Left ventricle myocardium inferior (tissue), 1 donor: Measurements from ENCODE around the gene ARRB1. TPM values are rescaled to one million over a fixed set of nuclear protein-coding genes. Genes with fewer than 3 reads are reported as not detected.
A peak's percentile ranks its signal among the peaks of the same experiment; 100 is the strongest.

Source experiments
- DNase-seq: peaks from one replicate; pipeline ENCODE4 v3.0.0-alpha.2; 2020
- H3K27ac ChIP-seq: fragments of 200-600 bp; replicated peaks from 2 replicates; pipeline ENCODE4 v1.8.0; 2021
- H3K27me3 ChIP-seq: fragments of 200-600 bp; 2 replicates; pipeline ENCODE4 v1.8.0; 2021; ENCODE audit warnings: low read depth
- H3K36me3 ChIP-seq: fragments of 200-600 bp; 2 replicates; pipeline ENCODE4 v1.8.0; 2021
- H3K4me1 ChIP-seq: fragments of 200-600 bp; 2 replicates; pipeline ENCODE4 v1.8.0; 2021
- H3K4me3 ChIP-seq: fragments of 200-600 bp; 2 replicates; pipeline ENCODE4 v1.8.0; 2021; ENCODE audit warnings: mild to moderate bottlenecking, moderate library complexity
- H3K9me3 ChIP-seq: fragments of 200-600 bp; replicated peaks from 2 replicates; pipeline ENCODE4 v1.8.0; 2021
- intact Hi-C: fragments of 100-400 bp; cut with micrococcal nuclease; formaldehyde crosslinking; loops from one replicate; pipeline ENCODE4 v1.11.0; 2022
- total RNA-seq: library from RNA; stranded (reverse); fragmentation: NEBNext Ultra II Directional; extraction: Animal tissue kit (Norgen Biotek cat#: 25700); gene quantifications from one replicate; pipeline ENCODE4 v1.2.1, GENCODE V29; 2021
- TF ChIP-seq, protein P1 (sequence below): fragments of 200-600 bp; IDR thresholded peaks from 2 replicates; pipeline ENCODE4 v1.8.0; 2021; ENCODE audit warnings: antibody characterized with exemption, mild to moderate bottlenecking, borderline replicate concordance
- donor health status: DM: no; HTN: yes; CAD: no; lungs with severe emphysema.

ARRB1 gene
- total RNA-seq, 1 donor from 2014 or later, result 25.9 TPM

- Histone ChIP-seq H3K4me1 (peaks cover 69% of the 10 kb centered on the region), H3K36me3 (no peaks in the 10 kb centered on the region), H3K27me3 (no peaks in the 10 kb centered on the region), H3K27ac (no peak overlapping the region), H3K4me3 (no peak overlapping the region), H3K9me3 (no peaks in the 10 kb centered on the region)
- DNase-seq, result no peak
- TF ChIP-seq, protein P1, sequence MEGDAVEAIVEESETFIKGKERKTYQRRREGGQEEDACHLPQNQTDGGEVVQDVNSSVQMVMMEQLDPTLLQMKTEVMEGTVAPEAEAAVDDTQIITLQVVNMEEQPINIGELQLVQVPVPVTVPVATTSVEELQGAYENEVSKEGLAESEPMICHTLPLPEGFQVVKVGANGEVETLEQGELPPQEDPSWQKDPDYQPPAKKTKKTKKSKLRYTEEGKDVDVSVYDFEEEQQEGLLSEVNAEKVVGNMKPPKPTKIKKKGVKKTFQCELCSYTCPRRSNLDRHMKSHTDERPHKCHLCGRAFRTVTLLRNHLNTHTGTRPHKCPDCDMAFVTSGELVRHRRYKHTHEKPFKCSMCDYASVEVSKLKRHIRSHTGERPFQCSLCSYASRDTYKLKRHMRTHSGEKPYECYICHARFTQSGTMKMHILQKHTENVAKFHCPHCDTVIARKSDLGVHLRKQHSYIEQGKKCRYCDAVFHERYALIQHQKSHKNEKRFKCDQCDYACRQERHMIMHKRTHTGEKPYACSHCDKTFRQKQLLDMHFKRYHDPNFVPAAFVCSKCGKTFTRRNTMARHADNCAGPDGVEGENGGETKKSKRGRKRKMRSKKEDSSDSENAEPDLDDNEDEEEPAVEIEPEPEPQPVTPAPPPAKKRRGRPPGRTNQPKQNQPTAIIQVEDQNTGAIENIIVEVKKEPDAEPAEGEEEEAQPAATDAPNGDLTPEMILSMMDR, result no peak
- intact Hi-C loops, result no loop called here
Observed at GRCh38 chr11:75303544-75304224, 47.8 kb downstream of the ARRB1 start.

DNA sequence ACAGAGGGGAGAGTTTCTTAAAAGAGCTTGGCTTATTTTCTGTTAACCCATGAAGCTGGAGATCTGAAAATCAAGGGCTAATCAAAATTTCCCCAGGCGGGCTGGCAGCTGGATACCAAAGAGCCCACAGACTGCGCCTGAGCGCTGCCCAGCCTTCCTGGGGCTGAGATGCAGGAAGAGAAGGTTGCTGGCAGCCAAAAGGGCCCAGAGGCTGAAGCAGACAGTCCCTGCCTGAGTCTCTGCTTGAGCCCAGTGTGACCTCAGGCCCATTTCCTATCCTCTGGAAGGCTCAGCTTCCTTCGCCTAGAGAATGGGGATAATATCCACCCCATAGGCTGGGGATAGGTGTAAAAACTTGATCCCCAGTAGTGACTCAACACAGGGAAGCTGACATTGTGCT lies 49.1 kb downstream of the ARRB1 start:
- intact Hi-C loops, result no loop called here
- Histone ChIP-seq H3K9me3 (no peaks in the 10 kb centered on the region), H3K36me3 (no peaks in the 10 kb centered on the region), H3K4me1 (peaks cover 59% of the 10 kb centered on the region), H3K27me3 (no peaks in the 10 kb centered on the region), H3K4me3 (no peak overlapping the region), H3K27ac (peak overlapping the region; percentile 76)
- TF ChIP-seq, protein P1, result no peak
- no peak for DNase-seq

- peaks cover 53% of the 10 kb centered on the region for H3K4me1 ChIP-seq
Observed at GRCh38 chr11:75301601-75302345, 49.7 kb downstream of the ARRB1 start.

GRCh38 chr11:75301131-75301530 lies 50.3 kb downstream of the ARRB1 start:
- H3K9me3 ChIP-seq, result no peaks in the 10 kb centered on the region
- no peak for DNase-seq
- H3K4me1 ChIP-seq, result peaks cover 48% of the 10 kb centered on the region
- H3K27me3 ChIP-seq, result no peaks in the 10 kb centered on the region
- TF ChIP-seq, protein P1, result no peak
- peak overlapping the region; percentile 5 for H3K4me3 ChIP-seq
- no peaks in the 10 kb centered on the region for H3K36me3 ChIP-seq
- peak overlapping the region; percentile 76 for H3K27ac ChIP-seq
- intact Hi-C loops, result no loop called here

More at GRCh38 chr11:75301601-75302345, 49.7 kb downstream of the ARRB1 start:
- no peaks in the 10 kb centered on the region for H3K36me3 ChIP-seq
- H3K27ac ChIP-seq, result peak overlapping the region; percentile 76
- peak; percentile 39 for DNase-seq
- H3K9me3 ChIP-seq, result no peaks in the 10 kb centered on the region
- TF ChIP-seq, protein P1, result no peak
- intact Hi-C loops, result no loop called here
- H3K27me3 ChIP-seq, result no peaks in the 10 kb centered on the region
- H3K4me3 ChIP-seq, result peak overlapping the region; percentile 5

- intact Hi-C loops, result no loop called here
- TF ChIP-seq, protein P1, result no peak
- no peak overlapping the region for H3K27ac ChIP-seq
- no peaks in the 10 kb centered on the region for H3K9me3 ChIP-seq
- DNase-seq, result no peak
- H3K4me1 ChIP-seq, result peaks cover 31% of the 10 kb centered on the region
- H3K27me3 ChIP-seq, result no peaks in the 10 kb centered on the region
- H3K4me3 ChIP-seq, result no peak overlapping the region
- no peaks in the 10 kb centered on the region for H3K36me3 ChIP-seq
Observed at GRCh38 chr11:75298976-75299260, 52.5 kb downstream of the ARRB1 start.
